Prostate gland (tissue), 2 donors: ENCODE results near the gene ULK3. TPM values are rescaled to one million over a fixed set of nuclear protein-coding genes. Genes with fewer than 3 reads are reported as not detected.

Source experiments
- DNase-seq: peaks from one replicate; pipeline ENCODE4 v3.0.0-alpha.2; 2019; ENCODE audit warnings: low spot score
- H3K27ac ChIP-seq, 2 donors: fragments of 200-600 bp; sonication (generic); 2 replicates each; pipeline ENCODE4 v1.5.1; 2017 to 2019
- H3K27me3 ChIP-seq: fragments of 200-600 bp; sonication (generic); replicated peaks from 2 replicates; pipeline ENCODE4 v1.5.1; 2019; ENCODE audit not compliant: insufficient read depth
- H3K36me3 ChIP-seq, 2 donors: fragments of 200-600 bp; sonication (generic); 1 replicate in 1 of 2; 2 replicates in 1 of 2; pipeline versions ENCODE4 v1.5.1 to v1.8.1; 2017 to 2019
- H3K4me1 ChIP-seq: fragments of 200-600 bp; sonication (generic); replicated peaks from 2 replicates; pipeline ENCODE4 v1.5.1; 2019
- H3K4me3 ChIP-seq, 2 donors: fragments of 200-600 bp; sonication (generic); 2 replicates each; pipeline ENCODE4 v1.5.1; 2017 to 2019
- H3K9me3 ChIP-seq: fragments of 200-600 bp; sonication (generic); 2 replicates; pipeline ENCODE4 v1.5.1; 2017
- CTCF ChIP-seq, 4 experiments: fragments of 200-600 bp in 2 of 4; fragments of 450-650 bp in 2 of 4; sonication (generic) in 2 of 4; IDR thresholded peaks; 1 replicate in 3 of 4; 2 replicates in 1 of 4; pipeline ENCODE4 v1.5.1; 2016 to 2019; ENCODE audit warnings: antibody characterized with exemption in 4 of 4, mild to moderate bottlenecking in 2 of 4, moderate library complexity in 2 of 4
- POLR2A ChIP-seq: fragments of 450-650 bp; IDR thresholded peaks from one replicate; pipeline ENCODE4 v1.6.1; 2016; ENCODE audit warnings: antibody characterized with exemption, mild to moderate bottlenecking
- POLR2AphosphoS5 ChIP-seq: sonication (generic); formaldehyde crosslinking; IDR thresholded peaks from one replicate; pipeline ENCODE4 v1.6.1; 2017; ENCODE audit warnings: antibody characterized with exemption
- WGBS: methylation state at CpG from one replicate; pipeline ENCODE4 v1.1.5; 2018; 5-methylcytosine and 5-hydroxymethylcytosine counted together
- intact Hi-C: fragments of 100-400 bp; cut with DNase I; formaldehyde crosslinking; loops from one replicate; pipeline ENCODE4 v1.14.2; 2022
- total RNA-seq, 2 donors: library from RNA; depleted of rRNA; stranded (reverse); fragments of >200 nt; gene quantifications; one replicate each; pipeline ENCODE4 v1.1.0, GENCODE V29; 2016

ULK3 gene
- total RNA-seq, 2 donors from 2014 or later: 44.6 to 98.5 TPM

GRCh38 chr15:74791007-74791406 is 51.9 kb downstream of the ULK3 start:
- 68% methylated on average over 1 of the region's 1 CpG for WGBS
- no peak for TF ChIP-seq CTCF (IDR thresholded peaks at IDR 0.05)
- TF ChIP-seq POLR2A: no peak
- TF ChIP-seq POLR2AphosphoS5: no peak

GRCh38 chr15:74790080-74790916 is 52.7 kb downstream of the ULK3 start:
- Histone ChIP-seq H3K36me3 (no peaks in the 10 kb centered on the region), H3K4me3 (no peak overlapping the region), H3K27ac (peak overlapping the region in 1 of 2 donors; percentile 38), H3K4me1 (peaks cover 18% of the 10 kb centered on the region), H3K27me3 (no peaks in the 10 kb centered on the region), H3K9me3 (no peaks in the 10 kb centered on the region)
- DNase-seq: no peak
- intact Hi-C loops: no loop called here
- no peak for TF ChIP-seq POLR2A
- TF ChIP-seq POLR2AphosphoS5: no peak
- TF ChIP-seq CTCF (IDR thresholded peaks at IDR 0.05): no peak
- WGBS: 51% methylated on average over 15 of the region's 15 CpGs

More at GRCh38 chr15:74791007-74791406, 51.9 kb downstream of the ULK3 start:
- intact Hi-C loops: no loop called here
- Histone ChIP-seq H3K27ac (no peak overlapping the region), H3K36me3 (no peaks in the 10 kb centered on the region), H3K27me3 (no peaks in the 10 kb centered on the region), H3K4me1 (peaks cover 18% of the 10 kb centered on the region), H3K4me3 (no peak overlapping the region), H3K9me3 (no peaks in the 10 kb centered on the region)
- no peak for DNase-seq

GRCh38 chr15:74789741-74790079 is 53.2 kb downstream of the ULK3 start:
- H3K4me1 ChIP-seq: peaks cover 18% of the 10 kb centered on the region
- no peaks in the 10 kb centered on the region for H3K9me3 ChIP-seq
- peak overlapping the region in 1 of 2 donors; percentile 38 for H3K27ac ChIP-seq
- WGBS: 49% methylated on average over 3 of the region's 3 CpGs
- no peak overlapping the region for H3K4me3 ChIP-seq
- no peaks in the 10 kb centered on the region for H3K27me3 ChIP-seq
- intact Hi-C loops: no loop called here
- no peaks in the 10 kb centered on the region for H3K36me3 ChIP-seq
- no peak for DNase-seq
- no peak for TF ChIP-seq POLR2A
- no peak for TF ChIP-seq CTCF (IDR thresholded peaks at IDR 0.05)
- TF ChIP-seq POLR2AphosphoS5: no peak

- Histone ChIP-seq H3K4me1 (peaks cover 21% of the 10 kb centered on the region), H3K4me3 (no peak overlapping the region), H3K9me3 (no peaks in the 10 kb centered on the region), H3K27ac (peak overlapping the region in 1 of 2 donors; percentile 38), H3K36me3 (no peaks in the 10 kb centered on the region), H3K27me3 (no peaks in the 10 kb centered on the region)
- no peak for DNase-seq
- 45% methylated on average over 13 of the region's 14 CpGs for WGBS
- peak; percentile 22 for TF ChIP-seq POLR2AphosphoS5
- no peak for TF ChIP-seq CTCF (IDR thresholded peaks at IDR 0.05)
- intact Hi-C loops: no loop called here
Measured at GRCh38 chr15:74789171-74789631, 53.8 kb downstream of the ULK3 start.

GRCh38 chr15:74788683-74789151 is 54.2 kb downstream of the ULK3 start:
- H3K9me3 ChIP-seq: no peaks in the 10 kb centered on the region
- 73% methylated on average over 9 of the region's 9 CpGs for WGBS
- H3K4me1 ChIP-seq: peaks cover 24% of the 10 kb centered on the region
- peak overlapping the region in 1 of 2 donors; percentile 38 for H3K27ac ChIP-seq
- no peaks in the 10 kb centered on the region for H3K36me3 ChIP-seq
- TF ChIP-seq POLR2AphosphoS5 (no peak), POLR2A (no peak), CTCF (IDR thresholded peaks at IDR 0.05) (no peak)
- no peaks in the 10 kb centered on the region for H3K27me3 ChIP-seq
- intact Hi-C loops: no loop called here
- H3K4me3 ChIP-seq: no peak overlapping the region
- DNase-seq: no peak
